Central memory CD8-positive, alpha-beta T cell (primary cell): ENCODE results near the gene CAMKK1.

Experiments used
- ATAC-seq: fragments of 150-1000 bp; cut with Tn5 transposase; replicated peaks from 2 replicates; pipeline ENCODE4 v1.10.0; 2022; ENCODE audit warnings: mild to moderate bottlenecking, moderate FRiP score, moderate number of reproducible peaks; ENCODE audit not compliant: poor library complexity, severe bottlenecking; ENCODE audit errors: extremely low read depth
- DNase-seq, 2 donors: peaks; one replicate each; pipeline ENCODE4 v3.0.0; 2021; ENCODE audit warnings: low spot score in 2 of 2
- H3K27ac Mint-ChIP-seq: one replicate; pipeline ENCODE4 v1.8.0; 2022; ENCODE audit warnings: low read depth, mild to moderate bottlenecking, moderate library complexity, mixed read lengths
- H3K27me3 Mint-ChIP-seq: one replicate; pipeline ENCODE4 v1.8.0; 2022; ENCODE audit warnings: mixed read lengths
- H3K36me3 Mint-ChIP-seq: one replicate; pipeline ENCODE4 v1.8.0; 2022; ENCODE audit warnings: mild to moderate bottlenecking, moderate library complexity, mixed read lengths; ENCODE audit not compliant: insufficient read depth
- H3K4me1 Mint-ChIP-seq: one replicate; pipeline ENCODE4 v1.8.0; 2022; ENCODE audit warnings: mixed read lengths
- H3K4me3 Mint-ChIP-seq: one replicate; pipeline ENCODE4 v1.8.0; 2022; ENCODE audit warnings: mild to moderate bottlenecking, moderate library complexity, mixed read lengths
- H3K9me3 Mint-ChIP-seq: one replicate; pipeline ENCODE4 v1.8.0; 2022; ENCODE audit warnings: mixed read lengths

The CAMKK1 gene

GRCh38 chr17:3924512-3925350, 31.9 kb upstream of the CAMKK1 start:
- DNase-seq (no peak), ATAC-seq (no peak)
- Mint-ChIP-seq H3K36me3 (peaks cover 24% of the 10 kb centered on the region), H3K27ac (peak overlapping the region; percentile 19), H3K4me1 (peaks cover 6% of the 10 kb centered on the region), H3K9me3 (no peaks in the 10 kb centered on the region), H3K4me3 (no peak overlapping the region), H3K27me3 (no peaks in the 10 kb centered on the region)

GRCh38 chr17:3923466-3924190, 30.8 kb upstream of the CAMKK1 start:
- Mint-ChIP-seq H3K4me1 (peaks cover 7% of the 10 kb centered on the region), H3K4me3 (no peak overlapping the region), H3K27me3 (no peaks in the 10 kb centered on the region), H3K9me3 (no peaks in the 10 kb centered on the region), H3K27ac (peak overlapping the region; percentile 13), H3K36me3 (peaks cover 21% of the 10 kb centered on the region)
- no peak for ATAC-seq
- no peak for DNase-seq

- ATAC-seq, result no peak
- no peaks in the 10 kb centered on the region for H3K27me3 Mint-ChIP-seq
- H3K4me3 Mint-ChIP-seq, result no peak overlapping the region
- no peak for DNase-seq
- peaks cover 17% of the 10 kb centered on the region for H3K36me3 Mint-ChIP-seq
- H3K9me3 Mint-ChIP-seq, result no peaks in the 10 kb centered on the region
- no peak overlapping the region for H3K27ac Mint-ChIP-seq
- H3K4me1 Mint-ChIP-seq, result peaks cover 10% of the 10 kb centered on the region
Observed at GRCh38 chr17:3922765-3923164, 29.9 kb upstream of the CAMKK1 start.

GRCh38 chr17:3921502-3922319, 28.9 kb upstream of the CAMKK1 start:
- Mint-ChIP-seq H3K4me3 (no peak overlapping the region), H3K27me3 (no peaks in the 10 kb centered on the region), H3K9me3 (no peaks in the 10 kb centered on the region), H3K36me3 (peaks cover 17% of the 10 kb centered on the region), H3K27ac (peak overlapping the region; percentile 68), H3K4me1 (peaks cover 18% of the 10 kb centered on the region)
- ATAC-seq, result no peak
- DNase-seq, result no peak

- no peak overlapping the region for H3K27ac Mint-ChIP-seq
- DNase-seq, result no peak
- peaks cover 20% of the 10 kb centered on the region for H3K4me1 Mint-ChIP-seq
Observed at GRCh38 chr17:3921006-3921405, 28.2 kb upstream of the CAMKK1 start.

GRCh38 chr17:3919123-3919624, 26.3 kb upstream of the CAMKK1 start:
- peaks cover 32% of the 10 kb centered on the region for H3K4me1 Mint-ChIP-seq
- DNase-seq (no peak), ATAC-seq (no peak)
- H3K9me3 Mint-ChIP-seq, result no peaks in the 10 kb centered on the region
- H3K4me3 Mint-ChIP-seq, result no peak overlapping the region
- peaks cover 20% of the 10 kb centered on the region for H3K36me3 Mint-ChIP-seq
- no peak overlapping the region for H3K27ac Mint-ChIP-seq
- no peaks in the 10 kb centered on the region for H3K27me3 Mint-ChIP-seq

More at GRCh38 chr17:3921006-3921405, 28.2 kb upstream of the CAMKK1 start:
- Mint-ChIP-seq H3K36me3 (peaks cover 16% of the 10 kb centered on the region), H3K27me3 (no peaks in the 10 kb centered on the region), H3K4me3 (no peak overlapping the region), H3K9me3 (no peaks in the 10 kb centered on the region)
- ATAC-seq, result no peak

- H3K27me3 Mint-ChIP-seq, result no peaks in the 10 kb centered on the region
- no peak overlapping the region for H3K27ac Mint-ChIP-seq
- no peaks in the 10 kb centered on the region for H3K9me3 Mint-ChIP-seq
- H3K36me3 Mint-ChIP-seq, result peaks cover 21% of the 10 kb centered on the region
- ATAC-seq, result no peak
- H3K4me3 Mint-ChIP-seq, result peak overlapping the region; percentile 20
- no peak for DNase-seq
- H3K4me1 Mint-ChIP-seq, result peaks cover 38% of the 10 kb centered on the region
Observed at GRCh38 chr17:3918372-3919122, 25.7 kb upstream of the CAMKK1 start.

GRCh38 chr17:3917391-3917931, 24.6 kb upstream of the CAMKK1 start:
- Mint-ChIP-seq H3K9me3 (no peaks in the 10 kb centered on the region), H3K36me3 (peaks cover 19% of the 10 kb centered on the region), H3K27me3 (no peaks in the 10 kb centered on the region), H3K4me3 (peak overlapping the region; percentile 16), H3K27ac (no peak overlapping the region), H3K4me1 (peaks cover 39% of the 10 kb centered on the region)
- no peak for ATAC-seq
- no peak for DNase-seq

GRCh38 chr17:3916825-3917224, 24.0 kb upstream of the CAMKK1 start:
- no peak overlapping the region for H3K27ac Mint-ChIP-seq
- peaks cover 40% of the 10 kb centered on the region for H3K4me1 Mint-ChIP-seq
- DNase-seq (no peak), ATAC-seq (no peak)
- peak overlapping the region; percentile 16 for H3K4me3 Mint-ChIP-seq
- no peaks in the 10 kb centered on the region for H3K9me3 Mint-ChIP-seq
- H3K27me3 Mint-ChIP-seq, result no peaks in the 10 kb centered on the region
- peaks cover 19% of the 10 kb centered on the region for H3K36me3 Mint-ChIP-seq

GRCh38 chr17:3915995-3916696, 23.3 kb upstream of the CAMKK1 start, which contains the start of gene P2RX1:
Gene P2RX1 (minus strand): TSS chr17:3916465. CDS start chr17:3916225, 240 bp downstream.
- H3K4me1 Mint-ChIP-seq, result peaks cover 47% of the 10 kb centered on the region
- no peaks in the 10 kb centered on the region for H3K27me3 Mint-ChIP-seq
- no peaks in the 10 kb centered on the region for H3K9me3 Mint-ChIP-seq
- peak within 1 kb of the TSS; percentile 81 for H3K27ac Mint-ChIP-seq
- peak within 1 kb of the TSS; percentile 56 for H3K4me3 Mint-ChIP-seq
- peaks cover 19% of the 10 kb centered on the region for H3K36me3 Mint-ChIP-seq
- ATAC-seq (peak; percentile 55), DNase-seq (peak in 1 of 2 donors; percentile 26)

GRCh38 chr17:3915581-3915994, 22.7 kb upstream of the CAMKK1 start:
- H3K27ac Mint-ChIP-seq, result peak overlapping the region; percentile 81
- no peak for DNase-seq
- H3K4me3 Mint-ChIP-seq, result peak overlapping the region; percentile 56
- peaks cover 17% of the 10 kb centered on the region for H3K36me3 Mint-ChIP-seq
- no peak for ATAC-seq
- H3K4me1 Mint-ChIP-seq, result peaks cover 50% of the 10 kb centered on the region
- H3K9me3 Mint-ChIP-seq, result no peaks in the 10 kb centered on the region
- H3K27me3 Mint-ChIP-seq, result no peaks in the 10 kb centered on the region
